SK-N-SH treated with all-trans-retinoic acid at 6 μM for 48 hours (cell line): ENCODE data around the gene SMIM14.
A peak's percentile ranks its signal among the peaks of the same experiment; 100 is the strongest.

Experiments used
- ATAC-seq: fragments of 200-7000 bp; cut with Tn5 transposase; 3 replicates; pipeline ENCODE4 v1.9.1; 2020; ENCODE audit warnings: mild to moderate bottlenecking, moderate library complexity
- CREB5 ChIP-seq: fragments of 250-450 bp; sonication (Bioruptor Pico); IDR thresholded peaks from 2 replicates; pipeline ENCODE4 v1.5.1; 2020; ENCODE audit warnings: low read depth, mild to moderate bottlenecking, moderate library complexity
- CSDC2 ChIP-seq: fragments of 250-450 bp; sonication (Bioruptor Pico); IDR thresholded peaks from 2 replicates; pipeline ENCODE4 v1.5.0; 2020; ENCODE audit warnings: mild to moderate bottlenecking, moderate library complexity
- CSRNP3 ChIP-seq: fragments of 250-450 bp; sonication (Bioruptor Pico); IDR thresholded peaks from 2 replicates; pipeline ENCODE4 v1.5.1; 2021; ENCODE audit warnings: mild to moderate bottlenecking, moderate library complexity
- ESRRG ChIP-seq: fragments of 250-450 bp; sonication (Bioruptor Pico); IDR thresholded peaks from 2 replicates; pipeline ENCODE4 v1.6.1; 2021; ENCODE audit warnings: mild to moderate bottlenecking
- GLIS3 ChIP-seq: fragments of 250-450 bp; sonication (Bioruptor Pico); IDR thresholded peaks from 2 replicates; pipeline ENCODE4 v1.5.0; 2020; ENCODE audit warnings: mild to moderate bottlenecking, moderate library complexity
- ISL1 ChIP-seq: fragments of 250-450 bp; sonication (Bioruptor Pico); IDR thresholded peaks from 2 replicates; pipeline ENCODE4 v2.1.2; 2022; ENCODE audit warnings: mild to moderate bottlenecking, moderate library complexity
- OSR1 ChIP-seq: fragments of 250-450 bp; sonication (Bioruptor Pico); IDR thresholded peaks from 2 replicates; pipeline ENCODE4 v1.8.0; 2022; ENCODE audit warnings: moderate library complexity, mild to moderate bottlenecking, inconsistent platforms
- PATZ1 ChIP-seq: fragments of 250-450 bp; sonication (Bioruptor Pico); IDR thresholded peaks from 2 replicates; pipeline ENCODE4 v1.8.0; 2020; ENCODE audit warnings: mild to moderate bottlenecking, moderate library complexity, borderline replicate concordance
- POU6F1 ChIP-seq: fragments of 250-450 bp; sonication (Bioruptor Pico); IDR thresholded peaks from 2 replicates; pipeline ENCODE4 v1.8.0; 2021; ENCODE audit warnings: low read depth, mild to moderate bottlenecking, moderate library complexity, borderline replicate concordance
- PPARA ChIP-seq: fragments of 250-450 bp; sonication (Bioruptor Pico); IDR thresholded peaks from 2 replicates; pipeline ENCODE4 v1.5.0; 2020; ENCODE audit warnings: mild to moderate bottlenecking, borderline replicate concordance
- RARB ChIP-seq: fragments of 250-450 bp; sonication (Bioruptor Pico); IDR thresholded peaks from 2 replicates; pipeline ENCODE4 v1.8.0; 2021; ENCODE audit warnings: mild to moderate bottlenecking, moderate library complexity
- TCF4 ChIP-seq: fragments of 250-450 bp; sonication (Bioruptor Pico); IDR thresholded peaks from 2 replicates; pipeline ENCODE4 v1.8.0; 2021; ENCODE audit warnings: mild to moderate bottlenecking, moderate library complexity, borderline replicate concordance
- TOX ChIP-seq: fragments of 250-450 bp; sonication (Bioruptor Pico); IDR thresholded peaks from 2 replicates; pipeline ENCODE4 v1.8.0; 2021; ENCODE audit warnings: mild to moderate bottlenecking, moderate library complexity, borderline replicate concordance
- TSHZ2 ChIP-seq: fragments of 250-450 bp; sonication (Bioruptor Pico); IDR thresholded peaks from 2 replicates; pipeline ENCODE4 v1.5.0; 2020; ENCODE audit warnings: mild to moderate bottlenecking, moderate library complexity
- ZFP3 ChIP-seq: fragments of 250-450 bp; sonication (Bioruptor Pico); IDR thresholded peaks from 2 replicates; pipeline ENCODE4 v1.5.0; 2020; ENCODE audit warnings: mild to moderate bottlenecking, moderate library complexity
- ZFP30 ChIP-seq: fragments of 450-650 bp; formaldehyde crosslinking; IDR thresholded peaks from 2 replicates; pipeline ENCODE4 v1.5.0; 2022; ENCODE audit warnings: mild to moderate bottlenecking, moderate library complexity
- ZNF565 ChIP-seq: fragments of 450-650 bp; formaldehyde crosslinking; conservative IDR thresholded peaks from 2 replicates; pipeline ENCODE4 v1.5.0; 2020; ENCODE audit warnings: low read depth, mild to moderate bottlenecking, moderate library complexity
- ZNF70 ChIP-seq: fragments of 450-650 bp; formaldehyde crosslinking; IDR thresholded peaks from 2 replicates; pipeline ENCODE4 v1.5.0; 2020; ENCODE audit warnings: mild to moderate bottlenecking, moderate library complexity
- ZNF8 ChIP-seq: fragments of 450-650 bp; formaldehyde crosslinking; IDR thresholded peaks from 2 replicates; pipeline ENCODE4 v1.5.0; 2020; ENCODE audit warnings: mild to moderate bottlenecking, moderate library complexity

The SMIM14 gene

GRCh38 chr4:39504538-39504937, 134.1 kb downstream of the SMIM14 start:
- no peak for ATAC-seq
- no peak for TF ChIP-seq GLIS3
- no peak for TF ChIP-seq ZNF8

- ATAC-seq: peak; percentile 16; the same call in 1 of the 3 replicates
Observed at GRCh38 chr4:39502664-39503035, 136.0 kb downstream of the SMIM14 start.

- peak; percentile 93 for ATAC-seq
Observed at GRCh38 chr4:39502019-39502663, 136.5 kb downstream of the SMIM14 start.

GRCh38 chr4:39498727-39499020, 140.0 kb downstream of the SMIM14 start:
- ATAC-seq: no peak
- TF ChIP-seq CSDC2 (CRISPR knock-in tag): no peak
- TF ChIP-seq TCF4 (CRISPR knock-in tag): no peak
- TF ChIP-seq PATZ1: no peak
- TF ChIP-seq RARB (CRISPR knock-in tag): no peak
- TF ChIP-seq ZFP30: no peak

More at GRCh38 chr4:39502019-39502663, 136.5 kb downstream of the SMIM14 start:
- TF ChIP-seq PATZ1 (no peak), TOX (CRISPR knock-in tag) (no peak), ZFP3 (CRISPR knock-in tag) (no peak), POU6F1 (CRISPR knock-in tag) (no peak), TCF4 (CRISPR knock-in tag) (no peak), ZNF8 (no peak), ESRRG (no peak), ISL1 (CRISPR knock-in tag) (no peak), CREB5 (CRISPR knock-in tag) (no peak), CSRNP3 (CRISPR knock-in tag) (no peak), GLIS3 (no peak), RARB (CRISPR knock-in tag) (no peak), OSR1 (CRISPR knock-in tag) (no peak), ZNF565 (CRISPR knock-in tag) (no peak), PPARA (CRISPR knock-in tag) (no peak)
- TF ChIP-seq, all 23 proteins: peak for 0

GRCh38 chr4:39497909-39498726, 140.5 kb downstream of the SMIM14 start:
- no peak for TF ChIP-seq ZNF70
- no peak for TF ChIP-seq TSHZ2 (CRISPR knock-in tag)
- no peak for TF ChIP-seq TCF4 (CRISPR knock-in tag)
- no peak for TF ChIP-seq TOX (CRISPR knock-in tag)
- ATAC-seq: no peak
